A673 (cell line): ENCODE data around the gene PPP2R5C. TPM values are rescaled to one million over a fixed set of nuclear protein-coding genes. Genes with fewer than 3 reads are reported as not detected.

ENCODE experiments used
- BruUV-seq: library from RNA; stranded (reverse); fragments of 400-500 nt; replicated peaks from 2 replicates; lab custom pipeline; 2021; lab: Mats Ljungman, UMichigan
- CTCF ChIA-PET: fragments of 300-600 bp; sonication (Branson Sonifier 250); formaldehyde crosslinking; loops from one replicate; lab custom pipeline; 2022; ENCODE audit warnings: antibody characterized with exemption; lab: Charles Lee
- POLR2A ChIA-PET: fragments of 300-600 bp; sonication (Branson Sonifier 250); formaldehyde crosslinking; loops from one replicate; lab custom pipeline; 2022; ENCODE audit warnings: antibody characterized with exemption; ENCODE audit not compliant: low non-redundant PET; lab: Charles Lee
- DNase-seq: peaks from one replicate; pipeline ENCODE4 v3.0.0-alpha.2; 2015; ENCODE audit warnings: low spot score
- H3K27ac ChIP-seq: fragments of 200-600 bp; sonication (generic); 2 replicates; pipeline ENCODE4 v1.5.1; 2016; ENCODE audit warnings: mixed run types, low read depth, mild to moderate bottlenecking, mixed read lengths, antibody characterized with exemption, low read length; ENCODE audit not compliant: poor library complexity, severe bottlenecking
- H3K27me3 ChIP-seq: fragments of 200-600 bp; sonication (generic); replicated peaks from 2 replicates; pipeline ENCODE4 v1.6.1; 2017; ENCODE audit warnings: mixed run types, low read depth, mild to moderate bottlenecking, mixed read lengths, antibody characterized with exemption, low read length; ENCODE audit not compliant: insufficient read depth, poor library complexity
- H3K36me3 ChIP-seq: fragments of 200-600 bp; sonication (generic); 2 replicates; pipeline ENCODE4 v1.6.1; 2016; ENCODE audit warnings: mixed run types, mild to moderate bottlenecking, mixed read lengths, antibody characterized with exemption, low read length; ENCODE audit not compliant: insufficient read depth, poor library complexity, severe bottlenecking
- H3K4me1 ChIP-seq: fragments of 200-600 bp; sonication (generic); 2 replicates; pipeline ENCODE4 v1.6.1; 2017; ENCODE audit warnings: mixed run types, mild to moderate bottlenecking, mixed read lengths, antibody characterized with exemption, low read length; ENCODE audit not compliant: insufficient read depth, poor library complexity, severe bottlenecking
- H3K4me3 ChIP-seq: fragments of 200-600 bp; sonication (generic); 2 replicates; pipeline ENCODE4 v1.5.1; 2016; ENCODE audit warnings: low read depth, mixed run types, mild to moderate bottlenecking, mixed read lengths, low read length; ENCODE audit not compliant: poor library complexity, severe bottlenecking
- H3K9me3 ChIP-seq: fragments of 200-600 bp; sonication (generic); 2 replicates; pipeline ENCODE4 v1.6.1; 2016; ENCODE audit warnings: mixed run types, low read depth, mild to moderate bottlenecking, mixed read lengths, antibody characterized with exemption, low read length; ENCODE audit not compliant: poor library complexity, severe bottlenecking
- EZH2 ChIP-seq: fragments of 200-600 bp; sonication (generic); IDR thresholded peaks from 2 replicates; pipeline ENCODE4 v1.6.1; 2017; ENCODE audit warnings: borderline replicate concordance, low read depth, mild to moderate bottlenecking, mixed read lengths, antibody characterized with exemption, low read length; ENCODE audit not compliant: poor library complexity, severe bottlenecking
- intact Hi-C: fragments of 100-400 bp; cut with micrococcal nuclease; formaldehyde crosslinking; loops from one replicate; pipeline ENCODE4 v1.10.0; 2022; ENCODE audit not compliant: unreplicated experiment
- total RNA-seq: library from RNA; stranded (reverse); gene quantifications from 2 replicates; pipeline ENCODE4 v1.2.3, GENCODE V29; 2021
- TF ChIP-seq, protein P1 (sequence below): fragments of 300-800, 200-600 bp; sonication (generic); conservative IDR thresholded peaks from 2 replicates; pipeline ENCODE4 v1.5.1; 2017; ENCODE audit warnings: low read depth, mild to moderate bottlenecking, antibody characterized with exemption, low read length, moderate library complexity, mixed read lengths

Gene PPP2R5C
- total RNA-seq, 1 experiment from 2014 or later: 113 TPM

DNA sequence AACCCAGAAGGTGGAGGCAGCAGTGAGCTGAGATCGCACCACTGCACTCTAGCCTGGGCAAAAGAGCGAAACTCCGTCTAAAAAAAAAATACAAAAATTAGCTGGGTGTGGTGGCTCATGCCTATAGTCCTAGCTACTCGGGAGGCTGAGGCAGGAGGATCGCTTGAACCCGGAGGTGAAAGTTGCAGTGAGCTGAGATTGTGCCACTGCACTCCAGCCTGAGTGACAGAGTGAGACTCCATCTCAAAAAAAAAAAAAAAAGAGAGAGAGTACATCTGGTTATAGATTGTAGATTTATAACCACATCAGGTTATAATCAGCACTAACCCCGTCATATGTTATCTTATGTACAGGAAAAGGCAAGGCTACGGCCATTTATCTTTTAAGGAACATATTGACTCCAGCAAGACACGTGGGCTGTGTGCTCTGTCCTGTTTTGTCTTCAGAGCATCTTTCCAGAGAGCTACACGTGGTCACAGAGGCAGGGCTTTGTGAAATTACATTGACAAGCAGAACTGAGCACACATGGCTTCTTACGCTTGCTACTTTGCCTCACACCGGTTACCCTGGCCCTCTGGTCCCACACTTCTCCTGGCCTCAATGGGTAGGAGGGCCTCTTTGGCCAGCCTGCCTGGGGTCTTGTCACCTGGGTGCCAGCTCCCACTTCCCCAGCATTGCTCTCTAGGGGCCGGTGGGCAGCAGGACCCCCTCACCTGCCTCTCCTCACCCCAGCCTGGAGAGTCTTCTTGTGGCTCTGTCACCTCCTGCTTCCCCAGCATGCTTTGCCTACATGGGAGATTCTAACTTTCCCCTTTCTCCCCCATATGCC lies 196.1 kb downstream of the PPP2R5C start:
- BruUV-seq: no TSS peak
- Histone ChIP-seq H3K4me3 (no peak overlapping the region), H3K4me1 (peaks cover 23% of the 10 kb centered on the region), H3K27me3 (no peaks in the 10 kb centered on the region), H3K36me3 (no peaks in the 10 kb centered on the region), H3K9me3 (no peaks in the 10 kb centered on the region), H3K27ac (no peak overlapping the region)
- ChIA-PET POLR2A (no interaction called here), CTCF (interaction anchor here (0.7 to 1.0 kb wide), 3 partner anchors 187 to 393 kb away, joined by 3 to 9 read pairs (median 5); no protein-coding TSS in a partner anchor)
- DNase-seq: no peak
- TF ChIP-seq EZH2: no peak
- TF ChIP-seq, protein P1, sequence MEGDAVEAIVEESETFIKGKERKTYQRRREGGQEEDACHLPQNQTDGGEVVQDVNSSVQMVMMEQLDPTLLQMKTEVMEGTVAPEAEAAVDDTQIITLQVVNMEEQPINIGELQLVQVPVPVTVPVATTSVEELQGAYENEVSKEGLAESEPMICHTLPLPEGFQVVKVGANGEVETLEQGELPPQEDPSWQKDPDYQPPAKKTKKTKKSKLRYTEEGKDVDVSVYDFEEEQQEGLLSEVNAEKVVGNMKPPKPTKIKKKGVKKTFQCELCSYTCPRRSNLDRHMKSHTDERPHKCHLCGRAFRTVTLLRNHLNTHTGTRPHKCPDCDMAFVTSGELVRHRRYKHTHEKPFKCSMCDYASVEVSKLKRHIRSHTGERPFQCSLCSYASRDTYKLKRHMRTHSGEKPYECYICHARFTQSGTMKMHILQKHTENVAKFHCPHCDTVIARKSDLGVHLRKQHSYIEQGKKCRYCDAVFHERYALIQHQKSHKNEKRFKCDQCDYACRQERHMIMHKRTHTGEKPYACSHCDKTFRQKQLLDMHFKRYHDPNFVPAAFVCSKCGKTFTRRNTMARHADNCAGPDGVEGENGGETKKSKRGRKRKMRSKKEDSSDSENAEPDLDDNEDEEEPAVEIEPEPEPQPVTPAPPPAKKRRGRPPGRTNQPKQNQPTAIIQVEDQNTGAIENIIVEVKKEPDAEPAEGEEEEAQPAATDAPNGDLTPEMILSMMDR: no peak
- intact Hi-C loops: no loop called here

DNA sequence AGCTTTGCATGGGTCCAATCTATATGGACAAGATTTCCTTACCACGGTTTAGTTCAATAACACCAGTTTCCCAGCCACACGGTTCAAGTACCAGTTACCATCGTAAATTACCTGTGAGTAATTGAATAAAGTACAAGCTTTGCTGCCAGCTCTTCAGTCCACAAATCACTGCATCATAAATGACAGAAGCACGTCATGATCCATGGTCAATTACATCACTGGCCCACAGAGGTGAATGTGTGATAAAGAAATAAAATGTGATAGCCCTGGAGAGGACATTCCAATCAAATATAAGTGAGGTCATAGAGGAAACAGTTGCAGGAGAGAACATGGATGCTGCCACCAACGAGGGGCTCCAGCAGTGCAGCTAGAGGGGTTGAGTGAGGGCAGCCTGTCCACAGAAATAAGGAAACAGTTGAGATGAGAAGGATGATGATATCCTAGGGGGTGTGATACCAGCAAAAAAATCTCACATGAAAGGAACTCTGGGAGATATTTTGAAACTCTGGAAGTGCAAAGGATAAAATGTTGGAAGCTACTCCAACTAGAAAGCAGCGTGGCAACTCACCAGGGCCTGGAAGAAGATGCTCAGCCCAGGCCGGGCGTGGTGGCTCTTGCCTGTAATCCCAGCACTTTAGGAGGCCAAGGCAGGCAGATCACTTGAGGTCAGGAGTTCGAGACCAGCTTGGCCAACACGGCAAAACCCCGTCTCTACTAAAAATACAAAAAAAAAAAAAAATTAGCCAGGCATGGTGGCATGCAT lies 197.1 kb downstream of the PPP2R5C start:
- CTCF ChIA-PET: interaction anchor here (0.5 to 0.7 kb wide), 3 partner anchors 26 to 251 kb away, joined by 3 to 9 read pairs (median 4); no protein-coding TSS in a partner anchor
- no peak overlapping the region for H3K4me3 ChIP-seq
- no peak for TF ChIP-seq EZH2
- TF ChIP-seq, protein P1: no peak
- H3K4me1 ChIP-seq: peaks cover 31% of the 10 kb centered on the region
- POLR2A ChIA-PET: no interaction called here
- BruUV-seq: no TSS peak
- intact Hi-C loops: no loop called here
- no peak overlapping the region for H3K27ac ChIP-seq
- no peaks in the 10 kb centered on the region for H3K9me3 ChIP-seq
- no peaks in the 10 kb centered on the region for H3K36me3 ChIP-seq
- DNase-seq: no peak
- H3K27me3 ChIP-seq: no peaks in the 10 kb centered on the region

DNA sequence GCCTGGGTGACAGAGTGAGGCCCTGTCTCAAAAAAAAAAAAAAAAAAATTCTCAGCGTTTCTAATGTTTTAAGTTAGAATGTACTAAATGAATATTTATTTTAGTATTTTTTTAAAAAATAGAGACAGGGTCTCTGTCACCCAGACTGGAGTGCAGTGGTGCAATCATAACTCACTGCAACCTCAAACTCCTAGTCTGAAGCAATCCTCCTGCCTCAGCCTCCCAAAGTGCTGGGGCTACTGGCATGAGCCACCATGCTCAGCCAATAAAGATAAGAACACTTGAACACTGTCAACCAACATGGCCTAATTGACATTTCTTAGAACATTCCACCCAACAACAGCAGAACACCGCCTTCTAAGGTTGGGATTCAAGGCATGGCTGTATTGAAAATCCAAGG lies 197.8 kb downstream of the PPP2R5C start:
- Histone ChIP-seq H3K4me3 (no peak overlapping the region), H3K4me1 (peaks cover 37% of the 10 kb centered on the region), H3K27ac (no peak overlapping the region), H3K36me3 (no peaks in the 10 kb centered on the region), H3K27me3 (no peaks in the 10 kb centered on the region), H3K9me3 (no peaks in the 10 kb centered on the region)
- TF ChIP-seq, protein P1: no peak
- no peak for TF ChIP-seq EZH2
- POLR2A ChIA-PET: no interaction called here
- DNase-seq: no peak
- CTCF ChIA-PET: interaction anchor here (0.6 to 0.8 kb wide), 4 partner anchors 48 to 440 kb away, joined by 4 to 8 read pairs (median 4); no protein-coding TSS in a partner anchor
- BruUV-seq: no TSS peak
- intact Hi-C loops: no loop called here
